Esophagus muscularis mucosa (tissue), 4 donors: ENCODE data around the gene ZNF618. TPM values are rescaled to one million over a fixed set of nuclear protein-coding genes. Genes with fewer than 3 reads are reported as not detected.

Experiments
- DNase-seq: peaks from one replicate; pipeline ENCODE4 v3.0.0-alpha.2; 2017; ENCODE audit errors: extremely low spot score
- H3K27ac ChIP-seq, 4 donors: fragments of 200-600 bp; sonication (generic); replicated peaks in 1 of 4; 1 replicate in 3 of 4; 2 replicates in 1 of 4; pipeline ENCODE4 v1.5.1; 2016 to 2019; ENCODE audit warnings: mild to moderate bottlenecking in 1 of 4
- H3K27me3 ChIP-seq, 4 donors: fragments of 200-600 bp; sonication (generic); one replicate each; pipeline versions ENCODE4 v1.5.1 to v1.6.0; 2016 to 2019
- H3K36me3 ChIP-seq, 4 donors: fragments of 200-600 bp; sonication (generic); one replicate each; pipeline ENCODE4 v1.5.1; 2016 to 2019
- H3K4me1 ChIP-seq, 4 donors: fragments of 200-600 bp; sonication (generic); one replicate each; pipeline ENCODE4 v1.5.1; 2016 to 2019
- H3K4me3 ChIP-seq, 4 donors: fragments of 200-600 bp; sonication (generic); 1 replicate in 2 of 4; 2 replicates in 2 of 4; pipeline ENCODE4 v1.5.1; 2016 to 2019; ENCODE audit warnings: mild to moderate bottlenecking in 4 of 4, moderate library complexity in 1 of 4
- H3K9me3 ChIP-seq, 4 donors: fragments of 200-600 bp; sonication (generic); 1 replicate in 3 of 4; 2 replicates in 1 of 4; pipeline ENCODE4 v1.5.1; 2016 to 2019
- CTCF ChIP-seq, 3 experiments: fragments of 200-600 bp in 2 of 3; fragments of 450-650 bp in 1 of 3; sonication (generic) in 2 of 3; IDR thresholded peaks; one replicate each; pipeline ENCODE4 v1.5.1; 2017 to 2019; ENCODE audit warnings: antibody characterized with exemption in 3 of 3, mild to moderate bottlenecking in 2 of 3, moderate library complexity in 1 of 3
- EP300 ChIP-seq: sonication (generic); formaldehyde crosslinking; IDR thresholded peaks from one replicate; pipeline ENCODE4 v1.6.1; 2017; ENCODE audit warnings: antibody characterized with exemption
- POLR2A ChIP-seq: fragments of 450-650 bp; IDR thresholded peaks from one replicate; pipeline ENCODE4 v1.6.1; 2017; ENCODE audit warnings: antibody characterized with exemption, moderate library complexity, mild to moderate bottlenecking, low read depth
- POLR2AphosphoS5 ChIP-seq, 2 donors: sonication (generic); formaldehyde crosslinking; IDR thresholded peaks; one replicate each; pipeline ENCODE4 v1.6.1; 2017; ENCODE audit warnings: antibody characterized with exemption in 2 of 2
- WGBS: methylation state at CpG from one replicate; pipeline ENCODE4 v1.1.5; 2018; 5-methylcytosine and 5-hydroxymethylcytosine counted together
- intact Hi-C: fragments of 100-400 bp; cut with DNase I; formaldehyde crosslinking; loops from one replicate; pipeline ENCODE4 v1.15.1; 2023
- total RNA-seq, 4 donors: library from RNA; depleted of rRNA; stranded (reverse); fragments of >200 nt; gene quantifications; one replicate each; pipeline versions ENCODE4 v1.1.0 to v1.2.1, GENCODE V29; 2016

The ZNF618 gene
- total RNA-seq, 4 donors from 2014 or later = 1.2 to 4.5 (median 2.6) TPM

- no peak for TF ChIP-seq POLR2AphosphoS5 (IDR thresholded peaks at IDR 0.05)
- TF ChIP-seq EP300 = no peak
- no peak for TF ChIP-seq CTCF (IDR thresholded peaks at IDR 0.05)
- TF ChIP-seq POLR2A = no peak
- intact Hi-C loops = no loop called here
- no peak overlapping the region for H3K4me3 ChIP-seq
- H3K36me3 ChIP-seq = no peaks in the 10 kb centered on the region
- 92% methylated on average over 13 of the region's 13 CpGs for WGBS
- H3K4me1 ChIP-seq = peaks cover 0 to 6% (median 0%) of the 10 kb centered on the region in 4 donors
- DNase-seq = peak; percentile 60
- no peak overlapping the region for H3K27ac ChIP-seq
- H3K9me3 ChIP-seq = no peaks in the 10 kb centered on the region
- H3K27me3 ChIP-seq = no peaks in the 10 kb centered on the region
Observed at GRCh38 chr9:113950195-113951031, 74.3 kb downstream of the ZNF618 start.

GRCh38 chr9:113951032-113951372, 74.9 kb downstream of the ZNF618 start:
- intact Hi-C loops = no loop called here

GRCh38 chr9:113952676-113953075, 76.6 kb downstream of the ZNF618 start:
- no peak overlapping the region for H3K4me3 ChIP-seq
- no peaks in the 10 kb centered on the region for H3K9me3 ChIP-seq
- no peak for DNase-seq
- no peaks in the 10 kb centered on the region for H3K27me3 ChIP-seq
- no peak for TF ChIP-seq POLR2A
- no peak for TF ChIP-seq CTCF (IDR thresholded peaks at IDR 0.05)
- TF ChIP-seq EP300 = no peak
- TF ChIP-seq POLR2AphosphoS5 (IDR thresholded peaks at IDR 0.05) = no peak
- H3K27ac ChIP-seq = no peak overlapping the region
- intact Hi-C loops = no loop called here
- peaks cover 0 to 11% (median 4%) of the 10 kb centered on the region in 4 donors for H3K4me1 ChIP-seq
- H3K36me3 ChIP-seq = no peaks in the 10 kb centered on the region

More at GRCh38 chr9:113951032-113951372, 74.9 kb downstream of the ZNF618 start:
- WGBS = 94% methylated on average over 2 of the region's 2 CpGs
- DNase-seq = no peak
- Histone ChIP-seq H3K27ac (no peak overlapping the region), H3K9me3 (no peaks in the 10 kb centered on the region), H3K4me1 (peaks cover 0 to 11% (median 0%) of the 10 kb centered on the region in 4 donors), H3K36me3 (no peaks in the 10 kb centered on the region), H3K27me3 (no peaks in the 10 kb centered on the region), H3K4me3 (no peak overlapping the region)
- TF ChIP-seq POLR2A = no peak
- TF ChIP-seq EP300 = no peak
- no peak for TF ChIP-seq CTCF (IDR thresholded peaks at IDR 0.05)
- no peak for TF ChIP-seq POLR2AphosphoS5 (IDR thresholded peaks at IDR 0.05)

- intact Hi-C loops = no loop called here
- Histone ChIP-seq H3K9me3 (no peaks in the 10 kb centered on the region), H3K27me3 (no peaks in the 10 kb centered on the region)
Observed at GRCh38 chr9:113953531-113953930, 77.4 kb downstream of the ZNF618 start.

More at GRCh38 chr9:113953531-113953930, 77.4 kb downstream of the ZNF618 start:
- Histone ChIP-seq H3K4me1 (peaks cover 0 to 17% (median 10%) of the 10 kb centered on the region in 4 donors), H3K4me3 (no peak overlapping the region), H3K27ac (no peak overlapping the region), H3K36me3 (no peaks in the 10 kb centered on the region)
- WGBS = 90% methylated on average over 2 of the region's 2 CpGs
- no peak for DNase-seq
- TF ChIP-seq POLR2AphosphoS5 (IDR thresholded peaks at IDR 0.05) (no peak), EP300 (no peak), POLR2A (no peak), CTCF (IDR thresholded peaks at IDR 0.05) (no peak)
